HepG2 (cell line): ENCODE measurements around the gene ALDH16A1. TPM values are rescaled to one million over a fixed set of nuclear protein-coding genes. Genes with fewer than 3 reads are reported as not detected.

Experiments
- DMAP1 ChIP-seq: IDR thresholded peaks from 2 replicates; pipeline ENCODE4 v1.6.1; 2016
- EP300 ChIP-seq, 3 experiments: sonication (generic) in 1 of 3; formaldehyde crosslinking in 1 of 3; IDR thresholded peaks; 2 replicates each; pipeline versions ENCODE4 v1.5.1 to v1.6.1; 2011 to 2020; ENCODE audit warnings: low read depth in 2 of 3, low read length in 2 of 3, borderline replicate concordance in 1 of 3, improper control_type of control experiment in 1 of 3, mild to moderate bottlenecking in 1 of 3, missing genetic modification reagents in 1 of 3, moderate library complexity in 1 of 3
- JUN ChIP-seq: sonication (generic); formaldehyde crosslinking; IDR thresholded peaks from 2 replicates; pipeline ENCODE4 v1.4.0; 2020; ENCODE audit warnings: mild to moderate bottlenecking, missing genetic modification reagents
- MYC ChIP-seq: sonication (generic); formaldehyde crosslinking; IDR thresholded peaks from 2 replicates; pipeline ENCODE4 v1.9.0; 2021; ENCODE audit warnings: missing genetic modification reagents, borderline replicate concordance
- NFIB ChIP-seq: sonication (generic); formaldehyde crosslinking; IDR thresholded peaks from 2 replicates; pipeline ENCODE4 v1.9.0; 2021; ENCODE audit warnings: missing genetic modification reagents, mild to moderate bottlenecking, borderline replicate concordance
- NPAS2 ChIP-seq: sonication (generic); formaldehyde crosslinking; IDR thresholded peaks from 2 replicates; pipeline ENCODE4 v1.8.0; 2022; ENCODE audit warnings: mild to moderate bottlenecking, missing genetic modification reagents, borderline replicate concordance
- POLR2A ChIP-seq, 2 experiments: IDR thresholded peaks; 2 replicates each; pipeline ENCODE4 v1.6.1; 2011; ENCODE audit warnings: low read depth in 2 of 2, low read length in 2 of 2, mild to moderate bottlenecking in 1 of 2, moderate library complexity in 1 of 2; ENCODE audit not compliant: insufficient read depth in 1 of 2
- SOX6 ChIP-seq, 2 experiments: fragments of 450-650 bp in 1 of 2; sonication (generic) in 1 of 2; formaldehyde crosslinking in 1 of 2; IDR thresholded peaks; 2 replicates each; pipeline versions ENCODE4 v1.4.0 to v1.6.1; 2017 to 2020; ENCODE audit warnings: antibody characterized with exemption in 1 of 2, mild to moderate bottlenecking in 1 of 2, missing genetic modification reagents in 1 of 2
- THAP11 ChIP-seq: IDR thresholded peaks from 2 replicates; pipeline ENCODE4 v1.6.1; 2016; ENCODE audit warnings: missing biosample characterization, missing genetic modification reagents
- ZFP82 ChIP-seq: sonication (generic); formaldehyde crosslinking; IDR thresholded peaks from 2 replicates; pipeline ENCODE4 v1.5.1; 2020; ENCODE audit warnings: mild to moderate bottlenecking, missing genetic modification reagents, borderline replicate concordance
- ZNF335 ChIP-seq: sonication (generic); formaldehyde crosslinking; IDR thresholded peaks from 2 replicates; pipeline ENCODE4 v1.4.0; 2020; ENCODE audit warnings: missing genetic modification reagents
- ZNF543 ChIP-seq: sonication (generic); formaldehyde crosslinking; IDR thresholded peaks from 2 replicates; pipeline ENCODE4 v1.4.0; 2020; ENCODE audit warnings: mild to moderate bottlenecking, missing genetic modification reagents
- ZNF556 ChIP-seq: sonication (generic); formaldehyde crosslinking; IDR thresholded peaks from 2 replicates; pipeline ENCODE4 v1.4.0; 2020; ENCODE audit warnings: mild to moderate bottlenecking, missing genetic modification reagents, borderline replicate concordance
- polyA plus RNA-seq, 8 experiments: library from polyadenylated mRNA; depleted of rRNA in 3 of 8; stranded (reverse) in 7 of 8; unstranded in 1 of 8; fragments of >200 nt; fragmentation: Illumina TruSeq in 4 of 8; extraction: Trizol in 4 of 8; gene quantifications; 2 replicates each; pipeline versions ENCODE4 v1.2.1 to v1.2.3, GENCODE V29; 2011 to 2016; ENCODE audit warnings: low read depth in 4 of 8, missing spikeins in 1 of 8, mixed read lengths in 1 of 8; ENCODE audit not compliant: insufficient read depth in 1 of 8
- total RNA-seq, 5 experiments: library from RNA; depleted of rRNA; stranded (reverse); fragments of >200 nt; fragmentation: Illumina TruSeq; extraction: Trizol; gene quantifications; 2 replicates each; pipeline ENCODE4 v1.2.3, GENCODE V29; 2016; ENCODE audit warnings: low read depth in 1 of 5
- TF ChIP-seq, protein P1 (sequence below): IDR thresholded peaks from 2 replicates; pipeline ENCODE4 v1.6.1; 2016; ENCODE audit warnings: low read depth, control low read depth
- TF ChIP-seq, protein P2 (sequence below): sonication (generic); formaldehyde crosslinking; IDR thresholded peaks from 2 replicates; pipeline ENCODE4 v1.9.0; 2022; ENCODE audit warnings: missing genetic modification reagents, mild to moderate bottlenecking, borderline replicate concordance
- TF ChIP-seq, protein P3 (sequence below): sonication (generic); formaldehyde crosslinking; IDR thresholded peaks from 2 replicates; pipeline ENCODE4 v1.4.0; 2020; ENCODE audit warnings: mild to moderate bottlenecking, missing genetic modification reagents, borderline replicate concordance
- TF ChIP-seq, protein P4 (sequence below): sonication (generic); formaldehyde crosslinking; IDR thresholded peaks from 2 replicates; pipeline ENCODE4; 2020; ENCODE audit warnings: missing genetic modification reagents, mild to moderate bottlenecking, borderline replicate concordance

ALDH16A1 gene
- total and polyA plus RNA-seq, 2 of the 13 experiments (the other 11 are each of a cell fraction or from before 2014, with no cell fraction given): 8.4 to 34.9 TPM

DNA sequence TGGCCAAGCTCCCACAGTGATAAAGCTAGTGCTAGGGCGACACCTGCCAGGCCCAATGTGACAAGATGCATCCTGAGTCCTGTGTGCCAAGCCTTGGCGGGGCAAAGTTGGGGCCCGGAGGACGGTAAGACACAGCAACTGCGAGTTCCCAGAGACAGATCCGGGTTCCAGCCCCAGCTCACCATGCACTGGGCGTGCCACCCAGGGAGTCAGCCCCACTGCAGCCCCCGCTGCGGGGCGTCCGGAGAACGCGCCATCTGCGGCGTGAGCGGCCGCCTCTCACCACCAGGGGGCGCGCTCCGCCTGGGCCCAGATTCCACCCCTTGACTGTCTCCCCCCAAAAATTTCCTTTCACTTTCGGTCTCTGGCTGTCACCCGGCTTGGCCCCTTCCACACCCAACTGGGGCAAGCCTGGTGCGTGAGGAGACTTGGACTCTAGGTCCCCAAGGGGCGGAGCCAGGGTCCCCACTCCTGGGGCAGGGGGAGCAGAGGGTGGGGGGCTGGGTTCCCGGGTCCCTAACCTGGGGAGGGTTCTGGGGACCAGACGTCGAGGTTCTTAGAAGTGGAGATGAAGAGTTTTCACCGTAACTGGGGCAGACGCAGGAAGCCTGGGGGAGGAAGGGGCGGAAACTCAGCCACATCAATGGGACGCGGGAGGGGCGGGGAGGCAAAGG is 21.0 kb downstream of the ALDH16A1 start, which contains the start of gene FLT3LG (continued):
- TF ChIP-seq ZNF543 (no peak), ZFP82 (no peak), MYC (CRISPR knock-in tag) (peak; percentile 48; the same call in 1 of the 2 replicates), JUN (no peak), ZNF335 (CRISPR knock-in tag) (no peak), EP300 (IDR thresholded peaks at IDR 0.05; ENCODE audit: low read depth in 2 of 2, low read length in 2 of 2) (0 out of 4 replicates have a peak, but pooled peaks of 1 of the 2 experiments have one; percentile 5), EP300 (CRISPR knock-in tag; IDR thresholded peaks at IDR 0.05; ENCODE audit: borderline replicate concordance) (no peak), POLR2A (IDR thresholded peaks at IDR 0.05; ENCODE audit: insufficient read depth in 1 of 2, low read depth in 2 of 2, low read length in 2 of 2) (0 out of 4 replicates have a peak, but pooled peaks of 1 of the 2 experiments have one; percentile 30), DMAP1 (CRISPR knock-in tag) (peak; percentile 39; the same call in 1 of the 2 replicates), THAP11 (CRISPR knock-in tag) (peak; percentile 77), NPAS2 (CRISPR knock-in tag) (no peak), NFIB (no peak), ZNF556 (0 out of 2 replicates have a peak, but pooled peaks have one; percentile 47), SOX6 (IDR thresholded peaks at IDR 0.05) (no peak), SOX6 (CRISPR knock-in tag; IDR thresholded peaks at IDR 0.05) (no peak)
- TF ChIP-seq, protein P1, sequence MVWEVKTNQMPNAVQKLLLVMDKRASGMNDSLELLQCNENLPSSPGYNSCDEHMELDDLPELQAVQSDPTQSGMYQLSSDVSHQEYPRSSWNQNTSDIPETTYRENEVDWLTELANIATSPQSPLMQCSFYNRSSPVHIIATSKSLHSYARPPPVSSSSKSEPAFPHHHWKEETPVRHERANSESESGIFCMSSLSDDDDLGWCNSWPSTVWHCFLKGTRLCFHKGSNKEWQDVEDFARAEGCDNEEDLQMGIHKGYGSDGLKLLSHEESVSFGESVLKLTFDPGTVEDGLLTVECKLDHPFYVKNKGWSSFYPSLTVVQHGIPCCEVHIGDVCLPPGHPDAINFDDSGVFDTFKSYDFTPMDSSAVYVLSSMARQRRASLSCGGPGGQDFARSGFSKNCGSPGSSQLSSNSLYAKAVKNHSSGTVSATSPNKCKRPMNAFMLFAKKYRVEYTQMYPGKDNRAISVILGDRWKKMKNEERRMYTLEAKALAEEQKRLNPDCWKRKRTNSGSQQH: peak; percentile 84; the same call in 1 of the 2 replicates
- TF ChIP-seq, protein P2, sequence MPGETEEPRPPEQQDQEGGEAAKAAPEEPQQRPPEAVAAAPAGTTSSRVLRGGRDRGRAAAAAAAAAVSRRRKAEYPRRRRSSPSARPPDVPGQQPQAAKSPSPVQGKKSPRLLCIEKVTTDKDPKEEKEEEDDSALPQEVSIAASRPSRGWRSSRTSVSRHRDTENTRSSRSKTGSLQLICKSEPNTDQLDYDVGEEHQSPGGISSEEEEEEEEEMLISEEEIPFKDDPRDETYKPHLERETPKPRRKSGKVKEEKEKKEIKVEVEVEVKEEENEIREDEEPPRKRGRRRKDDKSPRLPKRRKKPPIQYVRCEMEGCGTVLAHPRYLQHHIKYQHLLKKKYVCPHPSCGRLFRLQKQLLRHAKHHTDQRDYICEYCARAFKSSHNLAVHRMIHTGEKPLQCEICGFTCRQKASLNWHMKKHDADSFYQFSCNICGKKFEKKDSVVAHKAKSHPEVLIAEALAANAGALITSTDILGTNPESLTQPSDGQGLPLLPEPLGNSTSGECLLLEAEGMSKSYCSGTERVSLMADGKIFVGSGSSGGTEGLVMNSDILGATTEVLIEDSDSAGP: peak; percentile 72; the same call in 1 of the 2 replicates
- TF ChIP-seq, protein P3, sequence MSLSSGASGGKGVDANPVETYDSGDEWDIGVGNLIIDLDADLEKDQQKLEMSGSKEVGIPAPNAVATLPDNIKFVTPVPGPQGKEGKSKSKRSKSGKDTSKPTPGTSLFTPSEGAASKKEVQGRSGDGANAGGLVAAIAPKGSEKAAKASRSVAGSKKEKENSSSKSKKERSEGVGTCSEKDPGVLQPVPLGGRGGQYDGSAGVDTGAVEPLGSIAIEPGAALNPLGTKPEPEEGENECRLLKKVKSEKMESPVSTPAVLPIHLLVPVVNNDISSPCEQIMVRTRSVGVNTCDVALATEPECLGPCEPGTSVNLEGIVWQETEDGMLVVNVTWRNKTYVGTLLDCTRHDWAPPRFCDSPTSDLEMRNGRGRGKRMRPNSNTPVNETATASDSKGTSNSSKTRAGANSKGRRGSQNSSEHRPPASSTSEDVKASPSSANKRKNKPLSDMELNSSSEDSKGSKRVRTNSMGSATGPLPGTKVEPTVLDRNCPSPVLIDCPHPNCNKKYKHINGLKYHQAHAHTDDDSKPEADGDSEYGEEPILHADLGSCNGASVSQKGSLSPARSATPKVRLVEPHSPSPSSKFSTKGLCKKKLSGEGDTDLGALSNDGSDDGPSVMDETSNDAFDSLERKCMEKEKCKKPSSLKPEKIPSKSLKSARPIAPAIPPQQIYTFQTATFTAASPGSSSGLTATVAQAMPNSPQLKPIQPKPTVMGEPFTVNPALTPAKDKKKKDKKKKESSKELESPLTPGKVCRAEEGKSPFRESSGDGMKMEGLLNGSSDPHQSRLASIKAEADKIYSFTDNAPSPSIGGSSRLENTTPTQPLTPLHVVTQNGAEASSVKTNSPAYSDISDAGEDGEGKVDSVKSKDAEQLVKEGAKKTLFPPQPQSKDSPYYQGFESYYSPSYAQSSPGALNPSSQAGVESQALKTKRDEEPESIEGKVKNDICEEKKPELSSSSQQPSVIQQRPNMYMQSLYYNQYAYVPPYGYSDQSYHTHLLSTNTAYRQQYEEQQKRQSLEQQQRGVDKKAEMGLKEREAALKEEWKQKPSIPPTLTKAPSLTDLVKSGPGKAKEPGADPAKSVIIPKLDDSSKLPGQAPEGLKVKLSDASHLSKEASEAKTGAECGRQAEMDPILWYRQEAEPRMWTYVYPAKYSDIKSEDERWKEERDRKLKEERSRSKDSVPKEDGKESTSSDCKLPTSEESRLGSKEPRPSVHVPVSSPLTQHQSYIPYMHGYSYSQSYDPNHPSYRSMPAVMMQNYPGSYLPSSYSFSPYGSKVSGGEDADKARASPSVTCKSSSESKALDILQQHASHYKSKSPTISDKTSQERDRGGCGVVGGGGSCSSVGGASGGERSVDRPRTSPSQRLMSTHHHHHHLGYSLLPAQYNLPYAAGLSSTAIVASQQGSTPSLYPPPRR (CRISPR knock-in tag): 0 out of 2 replicates have a peak, but pooled peaks have one; percentile 20
- TF ChIP-seq, protein P4, sequence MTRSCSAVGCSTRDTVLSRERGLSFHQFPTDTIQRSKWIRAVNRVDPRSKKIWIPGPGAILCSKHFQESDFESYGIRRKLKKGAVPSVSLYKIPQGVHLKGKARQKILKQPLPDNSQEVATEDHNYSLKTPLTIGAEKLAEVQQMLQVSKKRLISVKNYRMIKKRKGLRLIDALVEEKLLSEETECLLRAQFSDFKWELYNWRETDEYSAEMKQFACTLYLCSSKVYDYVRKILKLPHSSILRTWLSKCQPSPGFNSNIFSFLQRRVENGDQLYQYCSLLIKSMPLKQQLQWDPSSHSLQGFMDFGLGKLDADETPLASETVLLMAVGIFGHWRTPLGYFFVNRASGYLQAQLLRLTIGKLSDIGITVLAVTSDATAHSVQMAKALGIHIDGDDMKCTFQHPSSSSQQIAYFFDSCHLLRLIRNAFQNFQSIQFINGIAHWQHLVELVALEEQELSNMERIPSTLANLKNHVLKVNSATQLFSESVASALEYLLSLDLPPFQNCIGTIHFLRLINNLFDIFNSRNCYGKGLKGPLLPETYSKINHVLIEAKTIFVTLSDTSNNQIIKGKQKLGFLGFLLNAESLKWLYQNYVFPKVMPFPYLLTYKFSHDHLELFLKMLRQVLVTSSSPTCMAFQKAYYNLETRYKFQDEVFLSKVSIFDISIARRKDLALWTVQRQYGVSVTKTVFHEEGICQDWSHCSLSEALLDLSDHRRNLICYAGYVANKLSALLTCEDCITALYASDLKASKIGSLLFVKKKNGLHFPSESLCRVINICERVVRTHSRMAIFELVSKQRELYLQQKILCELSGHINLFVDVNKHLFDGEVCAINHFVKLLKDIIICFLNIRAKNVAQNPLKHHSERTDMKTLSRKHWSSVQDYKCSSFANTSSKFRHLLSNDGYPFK (CRISPR knock-in tag): peak; percentile 52; the same call in 1 of the 2 replicates
